AG04450 (cell line): Measurements from ENCODE around the gene SPCS2. TPM values are rescaled to one million over a fixed set of nuclear protein-coding genes. Genes with fewer than 3 reads are reported as not detected.
"Not testable (repeated sequence)": the region's sequence is repeated elsewhere in the genome, so short reads cannot be mapped to it uniquely, and the experiment has no call there.

Experiments used
- CTCF ChIA-PET: fragments of 300-600, 350-600 bp; formaldehyde crosslinking; extraction: SDS; loops from one replicate; lab custom pipeline; 2022; ENCODE audit warnings: antibody characterized with exemption, inconsistent platforms; lab: Charles Lee
- POLR2A ChIA-PET: fragments of 350-600 bp; formaldehyde crosslinking; extraction: SDS; loops from one replicate; lab custom pipeline; 2021; ENCODE audit warnings: antibody characterized with exemption, inconsistent platforms; lab: Yijun Ruan, JAX
- DNase-seq: peaks from one replicate; pipeline ENCODE4 v3.0.0-alpha.2; 2011; ENCODE audit warnings: low read depth, low spot score
- H3K27ac ChIP-seq: one replicate; pipeline ENCODE4 v1.5.1; 2012; ENCODE audit warnings: low read depth, low read length, control low read depth
- H3K27me3 ChIP-seq: one replicate; pipeline ENCODE4 v1.6.0; 2012; ENCODE audit warnings: low read length; ENCODE audit not compliant: control insufficient read depth, insufficient read depth
- H3K4me3 ChIP-seq: 2 replicates; pipeline ENCODE4 v1.5.1; 2011; ENCODE audit warnings: mild to moderate bottlenecking, low read depth, low read length, control low read depth
- H3K9me3 ChIP-seq: 2 replicates; pipeline ENCODE4 v1.5.1; 2012; ENCODE audit warnings: low read length; ENCODE audit not compliant: control insufficient read depth, insufficient read depth
- CTCF ChIP-seq: IDR thresholded peaks from 2 replicates; pipeline ENCODE4 v1.5.1; 2011; ENCODE audit warnings: low read depth, low read length, control low read depth, inconsistent platforms
- polyA plus RNA-seq: library from polyadenylated mRNA; depleted of rRNA; stranded (reverse); fragments of >200 nt; gene quantifications from 2 replicates; pipeline ENCODE4 v1.2.3, GENCODE V29; 2011

Gene SPCS2
- polyA plus RNA-seq, 1 experiment = 195 TPM

- Histone ChIP-seq H3K27me3 (no peaks in the 10 kb centered on the region), H3K4me3 (no peak overlapping the region), H3K9me3 (no peaks in the 10 kb centered on the region), H3K27ac (no peak overlapping the region)
- no peak for DNase-seq
- ChIA-PET CTCF (no interaction called here), POLR2A (no interaction called here)
- TF ChIP-seq CTCF = no peak
Observed at GRCh38 chr11:74981888-74982287, 32.8 kb downstream of the SPCS2 start.

- no peaks in the 10 kb centered on the region for H3K27me3 ChIP-seq
- ChIA-PET CTCF (no interaction called here), POLR2A (no interaction called here)
- TF ChIP-seq CTCF = no peak
- no peak overlapping the region for H3K4me3 ChIP-seq
- H3K27ac ChIP-seq = no peak overlapping the region
- no peaks in the 10 kb centered on the region; the same call in 1 of the 2 replicates for H3K9me3 ChIP-seq
- no peak for DNase-seq
Observed at GRCh38 chr11:74984070-74984469, 35.0 kb downstream of the SPCS2 start.

GRCh38 chr11:74984730-74985129 lies 35.7 kb downstream of the SPCS2 start:
- POLR2A ChIA-PET = no interaction called here
- CTCF ChIA-PET = interaction anchor here (1.0 kb wide), 1 partner anchor 220 kb away, joined by 3 read pairs; no protein-coding TSS in a partner anchor

GRCh38 chr11:74988541-74989259 lies 39.6 kb downstream of the SPCS2 start, which contains the start of gene NEU3:
Gene NEU3, plus strand, starts transcription at chr11:74988933. Its CDS starts 128 bp downstream, at chr11:74989061.
- ChIA-PET CTCF (interaction anchor here (0.9 to 2.4 kb wide), 3 partner anchors 44 to 216 kb away, joined by 3 to 10 read pairs (median 4); no protein-coding TSS in a partner anchor), POLR2A (interaction anchor here (0.9 to 1.6 kb wide), 6 partner anchors 9 to 64 kb away, joined by 3 to 6 read pairs (median 4); partner anchors contain the start of genes SPCS2 and XRRA1)
- peak within 1 kb of the TSS; percentile 79 for H3K4me3 ChIP-seq
- H3K9me3 ChIP-seq = no peaks in the 10 kb centered on the region; the same call in 1 of the 2 replicates
- H3K27ac ChIP-seq = peak within 1 kb of the TSS; percentile 66
- H3K27me3 ChIP-seq = no peaks in the 10 kb centered on the region
- DNase-seq = peak; percentile 29
- TF ChIP-seq CTCF = no peak

More at GRCh38 chr11:74984730-74985129, 35.7 kb downstream of the SPCS2 start:
- no peak overlapping the region for H3K4me3 ChIP-seq
- no peaks in the 10 kb centered on the region for H3K27me3 ChIP-seq
- no peaks in the 10 kb centered on the region; the same call in 1 of the 2 replicates for H3K9me3 ChIP-seq
- no peak for TF ChIP-seq CTCF
- no peak for DNase-seq
- no peak overlapping the region for H3K27ac ChIP-seq

- CTCF ChIA-PET = interaction anchor here (0.9 to 2.4 kb wide), 4 partner anchors 44 to 216 kb away, joined by 3 to 10 read pairs (median 4); no protein-coding TSS in a partner anchor
- Histone ChIP-seq H3K9me3 (no peaks in the 10 kb centered on the region; the same call in 1 of the 2 replicates), H3K27me3 (no peaks in the 10 kb centered on the region), H3K4me3 (peak overlapping the region; percentile 79), H3K27ac (peak overlapping the region; percentile 66)
- POLR2A ChIA-PET = interaction anchor here (0.9 to 1.6 kb wide), 5 partner anchors 10 to 64 kb away, joined by 3 to 6 read pairs (median 4); no protein-coding TSS in a partner anchor
- no peak for TF ChIP-seq CTCF
- DNase-seq = no peak
Observed at GRCh38 chr11:74989260-74989638, 40.2 kb downstream of the SPCS2 start.

DNA sequence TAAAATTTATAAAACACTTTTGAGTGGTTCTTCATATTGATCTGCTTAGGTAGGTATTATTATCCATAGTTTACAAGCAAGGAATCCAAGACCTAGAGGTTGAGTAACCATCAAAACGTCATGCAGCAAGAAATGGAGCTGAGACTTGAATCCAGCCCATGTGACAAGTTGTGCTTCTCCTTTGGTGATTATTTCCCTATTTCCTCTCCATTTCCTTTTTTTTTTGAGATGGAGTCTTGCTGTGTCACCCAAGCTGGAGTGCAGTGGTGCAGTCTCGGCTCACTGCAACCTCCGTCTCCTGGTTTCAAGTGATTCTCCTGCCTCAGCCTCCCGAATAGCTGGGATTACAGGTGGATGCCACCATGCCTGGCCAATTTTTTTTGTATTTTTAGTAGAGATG lies 41.1 kb downstream of the SPCS2 start:
- POLR2A ChIA-PET, H3K27me3 ChIP-seq, H3K4me3 ChIP-seq, DNase-seq, H3K27ac ChIP-seq, H3K9me3 ChIP-seq: not testable (repeated sequence)
- CTCF ChIA-PET = interaction anchor here (1.5 kb wide), 1 partner anchor 64 kb away, joined by 4 read pairs; no protein-coding TSS in a partner anchor
